Measurements from ENCODE around the gene KRT4.

DNA sequence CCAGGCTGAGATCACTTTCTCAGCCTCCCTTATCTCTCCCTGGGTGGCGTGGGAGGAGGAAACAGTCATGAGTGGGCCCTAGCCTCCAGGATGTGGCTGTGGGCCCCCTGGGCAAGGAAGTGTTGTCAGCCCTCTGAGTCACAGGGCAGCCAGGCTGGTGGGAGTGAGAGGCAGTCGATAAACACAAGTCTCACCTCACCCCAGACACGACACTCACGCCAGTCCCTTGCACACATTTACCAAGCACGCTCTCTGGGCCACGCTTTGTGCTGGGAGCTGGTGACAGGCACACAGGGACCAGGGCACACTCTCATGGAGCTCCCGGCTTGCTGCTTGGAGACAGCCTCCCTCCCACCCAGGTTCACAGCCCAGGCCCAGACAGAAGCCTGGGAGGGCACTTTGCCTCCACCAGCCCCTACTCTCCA lies 22.1 kb upstream of the KRT4 start:
- TF ChIP-seq, protein P1, sequence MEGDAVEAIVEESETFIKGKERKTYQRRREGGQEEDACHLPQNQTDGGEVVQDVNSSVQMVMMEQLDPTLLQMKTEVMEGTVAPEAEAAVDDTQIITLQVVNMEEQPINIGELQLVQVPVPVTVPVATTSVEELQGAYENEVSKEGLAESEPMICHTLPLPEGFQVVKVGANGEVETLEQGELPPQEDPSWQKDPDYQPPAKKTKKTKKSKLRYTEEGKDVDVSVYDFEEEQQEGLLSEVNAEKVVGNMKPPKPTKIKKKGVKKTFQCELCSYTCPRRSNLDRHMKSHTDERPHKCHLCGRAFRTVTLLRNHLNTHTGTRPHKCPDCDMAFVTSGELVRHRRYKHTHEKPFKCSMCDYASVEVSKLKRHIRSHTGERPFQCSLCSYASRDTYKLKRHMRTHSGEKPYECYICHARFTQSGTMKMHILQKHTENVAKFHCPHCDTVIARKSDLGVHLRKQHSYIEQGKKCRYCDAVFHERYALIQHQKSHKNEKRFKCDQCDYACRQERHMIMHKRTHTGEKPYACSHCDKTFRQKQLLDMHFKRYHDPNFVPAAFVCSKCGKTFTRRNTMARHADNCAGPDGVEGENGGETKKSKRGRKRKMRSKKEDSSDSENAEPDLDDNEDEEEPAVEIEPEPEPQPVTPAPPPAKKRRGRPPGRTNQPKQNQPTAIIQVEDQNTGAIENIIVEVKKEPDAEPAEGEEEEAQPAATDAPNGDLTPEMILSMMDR (IDR thresholded peaks at IDR 0.05 in 8 of 11, conservative IDR thresholded peaks at IDR 0.05 in 3 of 11) = no peak
- TF ChIP-seq POLR2AphosphoS5 (IDR thresholded peaks at IDR 0.05) = no peak
- no peak for TF ChIP-seq POLR2A (IDR thresholded peaks at IDR 0.05)
